GM12878 (cell line): ENCODE results near the gene TPGS1.

ENCODE experiments used
- CTCF ChIP-seq, 3 experiments: IDR thresholded peaks in 2 of 3; conservative IDR thresholded peaks in 1 of 3; 2 replicates each; pipeline ENCODE4 v1.5.1; 2011; ENCODE audit warnings: low read depth in 3 of 3, low read length in 3 of 3, mild to moderate bottlenecking in 3 of 3, control low read depth in 2 of 3, moderate library complexity in 2 of 3, inconsistent platforms in 1 of 3, mixed read lengths in 1 of 3; ENCODE audit not compliant: control insufficient read depth in 2 of 3, insufficient read depth in 1 of 3; ENCODE audit errors: extremely low read depth in 1 of 3
- MYB ChIP-seq: fragments of 150-350 bp; IDR thresholded peaks from 2 replicates; pipeline ENCODE4 v1.6.1; 2014; ENCODE audit warnings: mild to moderate bottlenecking, low read depth, low read length, borderline replicate concordance
- SIN3A ChIP-seq: IDR thresholded peaks from 2 replicates; pipeline ENCODE4 v1.6.1; 2012; ENCODE audit warnings: low read depth, low read length, improper control_type of control experiment
- TCF12 ChIP-seq: IDR thresholded peaks from 2 replicates; pipeline ENCODE4 v1.6.1; 2011; ENCODE audit warnings: low read depth, mild to moderate bottlenecking, low read length
- ZBED1 ChIP-seq: IDR thresholded peaks from 2 replicates; pipeline ENCODE4 v1.6.1; 2016; ENCODE audit warnings: borderline replicate concordance

- TF ChIP-seq ZBED1 (no peak), MYB (no peak), TCF12 (no peak), CTCF (IDR thresholded peaks at IDR 0.05 in 2 of 3, conservative IDR thresholded peaks at IDR 0.05 in 1 of 3; ENCODE audit: control insufficient read depth in 2 of 3, extremely low read depth in 1 of 3, insufficient read depth in 1 of 3, low read depth in 3 of 3, low read length in 3 of 3) (no peak), SIN3A (no peak)
Observed at GRCh38 chr19:498977-499623, 8.2 kb upstream of the TPGS1 start.
